WTC11 (cell line): Measurements from ENCODE around the gene CLNK. TPM values are rescaled to one million over a fixed set of nuclear protein-coding genes. Genes with fewer than 3 reads are reported as not detected.

Source experiments
- ATAC-seq: fragments of 200-7000 bp; cut with Tn5 transposase; 2 replicates; pipeline ENCODE4 v1.10.0; 2021; ENCODE audit warnings: mild to moderate bottlenecking, moderate library complexity
- CTCF ChIA-PET: fragments of 300-600 bp; sonication (Branson Sonifier 250); formaldehyde crosslinking; loops from one replicate; lab custom pipeline; 2021; ENCODE audit warnings: antibody characterized with exemption; lab: Charles Lee
- POLR2A ChIA-PET: fragments of 350-600 bp; sonication (Branson Sonifier 250); formaldehyde crosslinking; loops from one replicate; lab custom pipeline; 2021; ENCODE audit warnings: antibody characterized with exemption; lab: Charles Lee
- DNase-seq: peaks from one replicate; pipeline ENCODE4 v3.0.0; 2021; ENCODE audit warnings: low spot score
- H3K27ac Mint-ChIP-seq: 2 replicates; pipeline ENCODE4 v1.8.0; 2021; ENCODE audit warnings: mixed read lengths
- H3K27me3 Mint-ChIP-seq: 2 replicates; pipeline ENCODE4 v1.8.0; 2021; ENCODE audit warnings: low read depth, mild to moderate bottlenecking, moderate library complexity, mixed read lengths
- H3K36me3 Mint-ChIP-seq: 2 replicates; pipeline ENCODE4 v1.8.0; 2021; ENCODE audit warnings: mixed read lengths
- H3K4me1 Mint-ChIP-seq: 2 replicates; pipeline ENCODE4 v1.8.0; 2022; ENCODE audit warnings: mixed read lengths
- H3K4me3 Mint-ChIP-seq: 2 replicates; pipeline ENCODE4 v1.8.0; 2021; ENCODE audit warnings: mild to moderate bottlenecking, moderate library complexity, mixed read lengths
- H3K9me3 Mint-ChIP-seq: 2 replicates; pipeline ENCODE4 v1.8.0; 2021; ENCODE audit warnings: mixed read lengths
- ERG ChIP-seq: fragments of 250-450 bp; sonication (Bioruptor Pico); IDR thresholded peaks from 2 replicates; pipeline ENCODE4 v1.8.0; 2021; ENCODE audit warnings: mild to moderate bottlenecking
- ESRRA ChIP-seq: sonication (generic); formaldehyde crosslinking; IDR thresholded peaks from 2 replicates; pipeline ENCODE4 v1.8.1; 2022; ENCODE audit warnings: mild to moderate bottlenecking, missing genetic modification reagents, borderline replicate concordance
- FOXK1 ChIP-seq: sonication (generic); formaldehyde crosslinking; IDR thresholded peaks from 2 replicates; pipeline ENCODE4 v1.8.0; 2022; ENCODE audit warnings: mild to moderate bottlenecking, moderate library complexity, missing genetic modification reagents
- FOXP4 ChIP-seq: sonication (generic); formaldehyde crosslinking; IDR thresholded peaks from 2 replicates; pipeline ENCODE4 v1.8.0; 2022; ENCODE audit warnings: mild to moderate bottlenecking, missing genetic modification reagents
- JUN ChIP-seq: sonication (generic); formaldehyde crosslinking; IDR thresholded peaks from 2 replicates; pipeline ENCODE4 v1.8.0; 2023; ENCODE audit warnings: mild to moderate bottlenecking, missing genetic modification reagents
- MYBL2 ChIP-seq: sonication (generic); formaldehyde crosslinking; IDR thresholded peaks from 2 replicates; pipeline ENCODE4 v1.8.1; 2023; ENCODE audit warnings: mild to moderate bottlenecking, moderate library complexity, missing genetic modification reagents
- NFE2L1 ChIP-seq: sonication (generic); formaldehyde crosslinking; IDR thresholded peaks from 2 replicates; pipeline ENCODE4 v1.8.1; 2023; ENCODE audit warnings: missing genetic modification reagents
- NR1H2 ChIP-seq: sonication (generic); formaldehyde crosslinking; IDR thresholded peaks from 2 replicates; pipeline ENCODE4 v1.9.0; 2021; ENCODE audit warnings: mild to moderate bottlenecking, moderate library complexity, missing genetic modification reagents
- PRDM15 ChIP-seq: sonication (generic); formaldehyde crosslinking; IDR thresholded peaks from 2 replicates; pipeline ENCODE4 v1.8.0; 2022; ENCODE audit warnings: missing genetic modification reagents
- SMAD3 ChIP-seq: sonication (generic); formaldehyde crosslinking; IDR thresholded peaks from 2 replicates; pipeline ENCODE4 v1.8.0; 2022; ENCODE audit warnings: missing genetic modification reagents, mild to moderate bottlenecking, borderline replicate concordance
- TCF7 ChIP-seq: sonication (generic); formaldehyde crosslinking; IDR thresholded peaks from 2 replicates; pipeline ENCODE4 v1.8.0; 2022; ENCODE audit warnings: mild to moderate bottlenecking, low read depth, missing genetic modification reagents, moderate library complexity
- ZBTB21 ChIP-seq: sonication (generic); formaldehyde crosslinking; IDR thresholded peaks from 2 replicates; pipeline ENCODE4 v1.8.1; 2023; ENCODE audit warnings: mild to moderate bottlenecking, missing genetic modification reagents, borderline replicate concordance
- ZNF138 ChIP-seq: sonication (generic); formaldehyde crosslinking; conservative IDR thresholded peaks from 2 replicates; pipeline ENCODE4 v1.8.1; 2022; ENCODE audit warnings: mild to moderate bottlenecking, moderate library complexity, missing genetic modification reagents
- ZNF416 ChIP-seq: fragments of 250-450 bp; sonication (Bioruptor Pico); IDR thresholded peaks from 2 replicates; pipeline ENCODE4 v1.9.0; 2021; ENCODE audit warnings: mild to moderate bottlenecking, inconsistent platforms
- total RNA-seq: library from RNA; stranded (reverse); gene quantifications from 3 replicates; pipeline ENCODE4 v1.2.3, GENCODE V29; 2021
- TF ChIP-seq, protein P1 (sequence below): sonication (generic); formaldehyde crosslinking; IDR thresholded peaks from 2 replicates; pipeline ENCODE4 v1.8.1; 2023; ENCODE audit warnings: mild to moderate bottlenecking, missing genetic modification reagents
- TF ChIP-seq, protein P2 (sequence below): sonication (generic); formaldehyde crosslinking; IDR thresholded peaks from 2 replicates; pipeline ENCODE4 v1.8.1; 2023; ENCODE audit warnings: mild to moderate bottlenecking, moderate library complexity, missing genetic modification reagents
- TF ChIP-seq, protein P3 (sequence below): sonication (generic); formaldehyde crosslinking; IDR thresholded peaks from 2 replicates; pipeline ENCODE4 v1.8.0; 2022; ENCODE audit warnings: mild to moderate bottlenecking, missing genetic modification reagents

Gene CLNK
- total RNA-seq, 1 experiment from 2014 or later: not detected

- POLR2A ChIA-PET: no interaction called here
- no peaks in the 10 kb centered on the region; the same call in 1 of the 2 replicates for H3K27me3 Mint-ChIP-seq
- CTCF ChIA-PET: no interaction called here
- H3K36me3 Mint-ChIP-seq: peaks cover 68% of the 10 kb centered on the region
- DNase-seq (no peak), ATAC-seq (no peak)
- no peak for TF ChIP-seq NFE2L1 (CRISPR knock-in tag)
- TF ChIP-seq ZNF416 (CRISPR knock-in tag): no peak
- TF ChIP-seq ZBTB21 (CRISPR knock-in tag): no peak
- no peak for TF ChIP-seq PRDM15
- TF ChIP-seq, protein P1, sequence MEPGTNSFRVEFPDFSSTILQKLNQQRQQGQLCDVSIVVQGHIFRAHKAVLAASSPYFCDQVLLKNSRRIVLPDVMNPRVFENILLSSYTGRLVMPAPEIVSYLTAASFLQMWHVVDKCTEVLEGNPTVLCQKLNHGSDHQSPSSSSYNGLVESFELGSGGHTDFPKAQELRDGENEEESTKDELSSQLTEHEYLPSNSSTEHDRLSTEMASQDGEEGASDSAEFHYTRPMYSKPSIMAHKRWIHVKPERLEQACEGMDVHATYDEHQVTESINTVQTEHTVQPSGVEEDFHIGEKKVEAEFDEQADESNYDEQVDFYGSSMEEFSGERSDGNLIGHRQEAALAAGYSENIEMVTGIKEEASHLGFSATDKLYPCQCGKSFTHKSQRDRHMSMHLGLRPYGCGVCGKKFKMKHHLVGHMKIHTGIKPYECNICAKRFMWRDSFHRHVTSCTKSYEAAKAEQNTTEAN (CRISPR knock-in tag): no peak
- no peak for TF ChIP-seq MYBL2 (CRISPR knock-in tag)
- TF ChIP-seq ZNF138 (CRISPR knock-in tag): no peak
- TF ChIP-seq, protein P2, sequence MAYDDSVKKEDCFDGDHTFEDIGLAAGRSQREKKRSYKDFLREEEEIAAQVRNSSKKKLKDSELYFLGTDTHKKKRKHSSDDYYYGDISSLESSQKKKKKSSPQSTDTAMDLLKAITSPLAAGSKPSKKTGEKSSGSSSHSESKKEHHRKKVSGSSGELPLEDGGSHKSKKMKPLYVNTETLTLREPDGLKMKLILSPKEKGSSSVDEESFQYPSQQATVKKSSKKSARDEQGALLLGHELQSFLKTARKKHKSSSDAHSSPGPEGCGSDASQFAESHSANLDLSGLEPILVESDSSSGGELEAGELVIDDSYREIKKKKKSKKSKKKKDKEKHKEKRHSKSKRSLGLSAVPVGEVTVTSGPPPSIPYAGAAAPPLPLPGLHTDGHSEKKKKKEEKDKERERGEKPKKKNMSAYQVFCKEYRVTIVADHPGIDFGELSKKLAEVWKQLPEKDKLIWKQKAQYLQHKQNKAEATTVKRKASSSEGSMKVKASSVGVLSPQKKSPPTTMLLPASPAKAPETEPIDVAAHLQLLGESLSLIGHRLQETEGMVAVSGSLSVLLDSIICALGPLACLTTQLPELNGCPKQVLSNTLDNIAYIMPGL (CRISPR knock-in tag): no peak
- TF ChIP-seq ERG (CRISPR knock-in tag): no peak
- no peak for TF ChIP-seq FOXP4
- no peak for TF ChIP-seq NR1H2 (CRISPR knock-in tag)
- TF ChIP-seq FOXK1 (CRISPR knock-in tag): no peak
- no peak for TF ChIP-seq ESRRA (CRISPR knock-in tag)
- TF ChIP-seq SMAD3: no peak
- no peak for TF ChIP-seq JUN
- TF ChIP-seq, protein P3, sequence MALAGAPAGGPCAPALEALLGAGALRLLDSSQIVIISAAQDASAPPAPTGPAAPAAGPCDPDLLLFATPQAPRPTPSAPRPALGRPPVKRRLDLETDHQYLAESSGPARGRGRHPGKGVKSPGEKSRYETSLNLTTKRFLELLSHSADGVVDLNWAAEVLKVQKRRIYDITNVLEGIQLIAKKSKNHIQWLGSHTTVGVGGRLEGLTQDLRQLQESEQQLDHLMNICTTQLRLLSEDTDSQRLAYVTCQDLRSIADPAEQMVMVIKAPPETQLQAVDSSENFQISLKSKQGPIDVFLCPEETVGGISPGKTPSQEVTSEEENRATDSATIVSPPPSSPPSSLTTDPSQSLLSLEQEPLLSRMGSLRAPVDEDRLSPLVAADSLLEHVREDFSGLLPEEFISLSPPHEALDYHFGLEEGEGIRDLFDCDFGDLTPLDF: no peak
- no peak for TF ChIP-seq TCF7
- H3K4me3 Mint-ChIP-seq: no peak overlapping the region
- H3K9me3 Mint-ChIP-seq: peaks cover 85% of the 10 kb centered on the region
- H3K4me1 Mint-ChIP-seq: peaks cover 4% of the 10 kb centered on the region
- H3K27ac Mint-ChIP-seq: no peak overlapping the region
Observed at GRCh38 chr4:10732235-10732913, 47.8 kb upstream of the CLNK start.
